ENCODE data around the gene CEPT1.
"Not testable (repeated sequence)": the region's sequence is repeated elsewhere in the genome, so short reads cannot be mapped to it uniquely, and the experiment has no call there.

Gene CEPT1

DNA sequence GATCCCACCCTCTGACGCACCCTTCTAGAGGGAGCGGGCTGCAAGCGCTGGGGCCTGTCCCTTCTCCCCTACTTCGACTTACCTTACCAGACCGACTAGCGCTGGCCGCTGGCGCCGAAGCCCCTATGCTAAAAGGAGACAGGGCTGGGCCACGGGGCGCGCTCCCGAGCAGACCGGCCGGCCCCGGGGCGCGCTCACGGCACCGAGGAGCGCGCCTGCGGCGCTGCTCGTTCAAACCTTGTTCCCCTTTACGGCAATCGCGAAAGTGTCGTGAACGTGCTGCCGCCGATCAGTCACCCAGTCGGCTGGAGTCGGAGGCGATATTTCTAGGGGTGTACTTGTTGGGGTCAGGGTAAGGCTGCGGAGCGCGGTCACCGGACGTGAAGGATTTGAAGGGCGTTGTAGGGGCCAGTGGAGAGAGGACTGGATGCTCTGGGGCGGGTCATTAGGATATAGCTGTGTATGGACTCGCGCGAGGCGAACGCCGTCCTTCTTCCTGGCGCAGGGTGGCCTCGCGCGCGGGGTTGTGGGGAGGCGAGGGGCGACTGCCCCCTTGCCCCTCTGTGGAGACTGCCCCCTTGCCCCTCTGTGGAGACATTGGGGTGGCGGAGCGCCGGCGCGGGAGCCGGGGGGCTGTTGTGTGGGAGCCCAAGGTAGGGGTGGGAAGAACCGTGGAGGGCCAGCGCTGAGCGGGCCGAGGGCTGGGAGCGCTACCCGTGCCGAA, at the start of gene CEPT1, which contains the start of gene DRAM2:
Gene CEPT1, plus strand, starts transcription at position 268 of the 724 bp plus-strand sequence. CDS start 7,492 bp downstream, outside the sequence.
Gene DRAM2, minus strand, starts transcription at position 138 of the 724 bp plus-strand sequence. CDS start 8,539 bp downstream, outside the sequence.
- DNase-seq: peak; percentile 83

DNA sequence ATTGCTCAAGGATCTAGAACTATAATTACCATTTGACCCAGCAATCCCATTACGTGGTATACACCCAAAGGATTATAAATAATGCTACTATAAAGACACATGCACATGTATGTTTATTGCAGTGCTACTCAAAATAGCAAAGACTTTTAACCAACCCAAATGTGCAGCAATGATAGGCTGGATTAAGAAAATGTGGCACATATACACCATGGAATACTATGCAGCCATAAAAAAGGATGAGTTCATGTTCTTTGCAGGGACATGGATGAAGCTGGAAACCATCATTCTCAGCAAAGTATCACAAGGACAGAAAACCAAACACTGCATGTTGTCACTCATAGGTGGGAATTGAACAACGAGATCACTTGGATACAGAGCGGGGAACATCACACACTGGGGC, 44.6 kb upstream of the CEPT1 start:
- not testable (repeated sequence) for DNase-seq

DNA sequence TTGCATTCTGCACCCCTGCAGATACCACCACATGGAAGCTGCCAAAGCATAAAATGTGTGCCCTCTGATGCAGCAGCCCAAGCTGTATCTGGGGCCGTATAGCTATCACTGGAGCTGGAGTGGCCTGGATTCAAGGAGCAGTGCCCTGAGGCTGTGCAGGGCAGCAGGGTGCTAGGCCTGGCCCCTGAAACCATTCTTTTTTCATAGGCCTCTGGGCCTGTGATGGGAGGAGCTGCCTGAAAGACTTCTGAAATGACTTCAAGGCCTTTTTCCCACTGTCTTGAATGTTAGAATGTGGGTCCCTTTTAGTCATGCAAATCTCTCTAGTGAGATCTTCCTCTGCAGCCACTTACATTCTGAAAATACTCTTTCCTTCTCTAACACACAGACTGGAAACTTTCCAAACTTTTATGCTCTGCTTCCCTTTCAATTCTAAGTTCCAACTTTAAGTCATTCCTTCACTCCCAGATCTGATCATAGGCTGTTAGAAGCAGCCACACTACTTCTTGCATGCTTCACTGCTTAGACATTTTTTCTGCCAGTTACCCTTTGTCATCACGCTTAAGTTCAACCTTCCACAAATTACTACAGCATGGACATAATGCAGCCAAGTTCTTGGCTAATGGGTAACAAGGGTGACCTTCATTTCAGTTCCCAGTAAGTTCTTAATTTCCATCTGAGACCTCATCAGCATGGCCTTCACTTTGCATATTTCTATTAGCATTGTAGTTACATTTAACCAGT, 42.5 kb upstream of the CEPT1 start:
- DNase-seq: no peak

DNA sequence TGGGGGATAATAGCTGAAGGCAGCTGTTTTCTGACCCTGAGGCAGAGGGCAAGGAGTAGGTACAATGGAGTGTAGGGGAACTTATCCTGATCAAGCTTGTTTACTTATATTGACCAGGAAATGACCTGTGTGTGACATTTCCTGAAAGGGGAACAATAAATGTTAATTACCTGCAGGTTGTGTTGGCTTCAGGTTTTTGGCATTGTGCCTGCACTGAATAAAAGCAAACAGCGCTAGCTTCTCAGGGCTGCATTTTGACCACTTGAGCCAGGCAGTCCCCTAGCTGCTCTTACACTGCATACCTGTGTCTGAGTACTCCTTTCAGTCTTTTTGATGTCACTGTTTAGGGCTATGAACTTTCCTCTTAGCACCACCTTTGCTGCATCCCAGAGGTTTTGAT, 40.7 kb upstream of the CEPT1 start:
- DNase-seq: no peak

DNA sequence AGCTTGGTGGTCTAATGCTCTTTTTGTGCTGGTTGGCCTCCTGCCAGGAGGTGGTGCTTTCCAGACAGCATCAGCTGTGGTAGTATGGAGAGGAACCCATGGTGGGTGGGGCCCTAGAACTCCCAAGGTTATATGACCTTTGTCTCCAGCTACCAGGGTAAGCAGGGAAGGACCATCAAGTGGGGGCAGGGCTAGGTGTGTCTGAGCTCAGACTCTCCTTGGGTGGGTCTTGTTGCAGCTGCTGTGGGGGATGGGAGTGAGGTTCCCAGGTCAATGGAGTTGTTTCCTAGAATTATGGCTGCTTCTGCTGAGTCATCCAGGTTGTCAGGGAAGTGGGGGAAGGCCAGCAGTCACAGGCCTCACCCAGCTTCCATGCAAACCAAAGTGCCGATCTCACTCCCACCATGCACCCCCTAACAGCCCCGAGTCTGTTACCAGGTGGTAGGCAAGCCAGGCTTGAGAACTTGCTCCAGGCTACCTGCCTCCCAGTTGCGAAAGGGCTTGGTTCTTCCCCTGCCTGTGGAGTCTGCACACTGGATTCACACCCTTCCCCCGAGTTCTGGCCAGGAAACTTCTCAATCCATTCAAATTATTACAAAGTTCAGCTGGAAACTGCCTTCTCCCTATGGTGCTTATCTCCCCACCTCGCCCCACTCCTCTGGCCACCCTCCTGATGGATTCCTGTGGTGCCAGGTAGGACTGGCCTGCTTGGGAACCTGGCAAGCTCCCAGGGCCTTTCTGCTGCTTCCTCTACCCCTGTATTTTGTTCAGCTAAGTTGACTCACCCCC, 38.0 kb upstream of the CEPT1 start:
- DNase-seq: no peak

DNA sequence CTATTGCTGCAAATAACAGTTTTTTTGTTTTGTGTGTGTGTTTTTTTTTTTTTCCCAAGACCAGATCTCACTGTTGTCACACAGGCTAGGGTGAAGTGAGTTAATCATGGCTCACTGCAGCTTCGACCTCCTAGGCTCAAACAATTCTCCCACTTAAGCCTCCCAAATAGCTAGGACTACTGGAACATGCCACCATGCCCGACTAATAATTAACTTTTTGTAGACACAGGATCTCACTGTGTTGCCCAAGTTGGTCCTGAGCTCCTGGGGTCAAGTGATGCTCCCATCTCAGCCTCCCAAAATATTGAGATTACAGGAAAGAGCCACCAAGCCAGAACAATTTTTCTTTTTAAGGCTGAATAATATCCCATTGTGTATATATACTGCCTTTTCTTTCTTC, 35.0 kb upstream of the CEPT1 start:
- DNase-seq: no peak

DNA sequence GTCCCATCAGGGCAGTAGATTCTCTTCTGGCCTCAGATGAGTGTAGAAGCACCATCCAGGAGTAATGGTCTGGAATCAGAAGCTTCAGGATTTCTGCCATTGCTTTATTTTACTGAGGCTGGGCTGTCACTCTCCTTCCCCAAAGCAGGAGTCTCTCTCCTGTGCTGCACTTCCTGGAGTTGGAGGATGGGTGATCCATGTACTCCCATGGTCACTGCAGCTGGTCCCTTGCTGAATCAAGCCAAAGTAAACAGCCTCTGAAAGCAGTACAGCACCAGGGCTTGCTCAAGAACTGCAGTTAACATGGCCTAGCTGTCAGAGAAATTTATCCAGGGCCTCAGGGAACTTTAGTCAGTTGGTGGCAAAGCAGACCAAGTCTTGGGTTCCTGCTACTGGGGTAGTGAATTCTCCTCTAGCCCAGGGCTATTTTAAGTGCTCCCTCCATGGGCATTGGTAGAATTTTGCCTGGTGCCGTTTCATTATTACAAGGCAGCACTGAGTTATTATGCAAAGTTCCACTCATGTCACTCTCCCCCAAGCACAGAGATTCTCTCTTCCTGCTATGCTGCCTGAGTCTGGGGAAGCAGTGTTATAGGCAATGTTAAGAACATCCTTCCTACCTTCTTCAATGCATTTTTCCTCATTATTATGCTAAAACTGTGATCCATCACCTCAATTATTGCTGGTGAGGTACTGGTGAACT, 29.7 kb upstream of the CEPT1 start:
- DNase-seq: no peak

DNA sequence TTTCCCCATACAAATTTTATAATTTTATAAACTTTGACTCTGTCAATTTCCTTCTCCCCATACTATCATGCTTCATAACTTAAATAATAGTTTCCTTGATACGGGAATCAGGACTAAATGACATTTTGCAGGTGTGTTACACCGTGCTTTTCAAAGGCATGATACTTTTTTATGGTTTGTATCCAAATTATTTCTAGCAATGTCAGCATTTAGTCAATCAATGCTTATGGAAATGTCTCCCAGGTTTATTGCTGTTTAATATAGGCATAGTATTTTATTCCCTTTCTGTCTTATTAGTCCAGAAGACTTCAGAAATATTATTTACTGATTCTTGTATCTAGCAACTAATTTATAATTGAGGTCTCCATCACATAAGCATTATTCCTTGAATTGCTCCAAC, 23.5 kb upstream of the CEPT1 start:
- DNase-seq: no peak

DNA sequence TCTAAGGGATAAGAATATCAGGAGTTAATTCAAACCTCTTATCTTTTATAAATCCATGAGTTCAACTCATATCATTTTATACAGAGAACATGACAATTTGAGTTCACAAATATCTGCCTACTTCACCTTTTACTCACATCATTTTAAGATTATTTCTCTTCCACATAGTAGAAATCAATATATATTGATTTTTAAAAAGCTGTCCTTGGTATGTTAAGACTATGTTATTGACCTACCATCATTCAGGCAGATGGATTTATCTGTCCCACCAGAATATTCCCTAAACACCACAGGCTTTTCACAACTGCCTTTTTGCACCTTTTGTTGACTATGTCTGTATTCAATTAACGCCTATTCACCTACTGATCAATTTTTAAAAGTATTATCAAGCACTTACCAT, 13.7 kb upstream of the CEPT1 start:
- DNase-seq: no peak

DNA sequence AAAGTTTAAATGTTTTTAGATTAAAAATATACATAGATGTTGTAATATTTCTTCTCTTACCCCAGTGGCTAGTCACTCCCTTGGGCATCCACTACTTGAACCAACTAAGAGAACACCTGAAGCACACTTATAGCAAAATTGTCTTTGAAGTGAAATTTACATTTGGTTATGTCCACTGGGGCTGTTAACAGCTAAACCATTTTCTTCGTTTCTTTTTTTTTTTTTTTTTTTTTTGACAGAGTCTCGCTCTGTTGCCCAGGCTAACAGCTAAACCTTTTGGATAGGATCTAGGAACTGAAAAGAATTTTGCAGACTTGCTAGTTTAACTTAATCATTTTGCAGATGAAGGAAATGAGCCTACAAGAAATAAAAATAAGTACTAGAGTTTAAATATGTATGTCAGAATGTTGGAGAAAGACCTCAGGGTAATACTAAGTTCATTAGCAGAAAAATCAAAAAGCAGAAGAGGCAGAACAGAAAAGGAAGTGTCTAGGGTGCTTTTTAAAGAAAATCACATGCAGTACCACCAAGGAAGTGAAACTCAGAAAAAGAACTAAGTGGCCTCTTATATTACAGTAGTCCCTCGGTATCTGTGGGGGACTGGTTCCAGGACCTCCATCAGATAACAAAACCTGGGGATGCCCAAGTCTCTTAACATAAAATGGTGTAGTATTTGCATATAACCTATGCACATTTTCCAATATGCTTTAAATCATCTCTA, 11.9 kb upstream of the CEPT1 start:
- DNase-seq: no peak

DNA sequence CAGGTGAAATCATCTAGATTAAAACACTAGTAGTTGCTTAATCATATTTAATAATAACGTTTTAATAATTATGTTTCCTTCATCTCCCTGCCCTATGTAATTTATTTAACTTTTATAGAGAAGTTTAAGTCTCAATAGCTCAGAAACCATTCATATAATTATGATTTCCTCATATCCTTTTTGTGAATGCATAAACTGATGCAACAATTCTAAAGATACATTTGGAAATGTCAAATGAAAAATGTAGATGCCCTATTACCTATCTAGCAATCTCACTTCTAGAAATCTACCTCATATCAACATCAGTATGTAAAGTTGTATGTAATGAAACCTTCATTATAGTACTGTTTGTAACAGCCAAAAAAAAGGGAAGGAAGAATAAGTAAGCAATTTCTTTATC, 10.6 kb upstream of the CEPT1 start:
- no peak for DNase-seq

DNA sequence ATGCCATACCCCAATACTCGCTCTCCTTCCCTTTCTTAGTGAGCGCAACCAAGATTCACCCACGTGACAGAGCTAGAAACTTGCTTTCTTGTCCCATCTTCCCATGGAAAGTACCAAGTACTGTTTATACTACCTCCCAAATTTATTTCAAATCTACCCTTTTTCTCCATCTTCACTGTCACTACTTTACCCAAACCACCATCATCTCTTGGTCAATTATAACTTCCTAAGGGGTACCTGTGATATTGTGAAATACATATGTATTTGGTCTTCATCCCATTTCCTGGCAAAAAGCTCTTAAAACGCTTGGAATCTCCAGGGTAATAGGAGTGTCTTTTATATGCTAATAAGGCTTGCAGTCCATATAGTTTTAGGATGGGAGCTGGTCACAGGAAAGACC, 8.3 kb upstream of the CEPT1 start:
- DNase-seq: no peak

DNA sequence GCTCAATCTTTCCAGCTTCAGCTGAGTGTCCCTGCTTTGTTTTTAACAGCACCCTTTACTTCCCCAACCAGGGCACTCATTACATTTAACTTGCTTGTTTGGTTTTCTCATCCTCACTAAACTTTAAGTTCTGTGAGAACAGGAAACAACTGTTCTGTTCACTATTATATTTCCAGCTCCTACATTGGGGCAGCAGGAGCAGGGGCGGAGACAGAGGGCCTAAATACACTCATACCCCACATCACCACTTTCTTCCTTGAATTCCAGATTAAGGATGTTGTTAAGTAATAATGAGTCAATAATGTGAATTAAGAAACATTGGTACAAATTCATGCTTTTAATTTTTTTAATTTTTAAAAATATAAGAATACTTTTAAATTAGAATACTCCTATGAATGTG, 6.2 kb upstream of the CEPT1 start:
- no peak for DNase-seq

DNA sequence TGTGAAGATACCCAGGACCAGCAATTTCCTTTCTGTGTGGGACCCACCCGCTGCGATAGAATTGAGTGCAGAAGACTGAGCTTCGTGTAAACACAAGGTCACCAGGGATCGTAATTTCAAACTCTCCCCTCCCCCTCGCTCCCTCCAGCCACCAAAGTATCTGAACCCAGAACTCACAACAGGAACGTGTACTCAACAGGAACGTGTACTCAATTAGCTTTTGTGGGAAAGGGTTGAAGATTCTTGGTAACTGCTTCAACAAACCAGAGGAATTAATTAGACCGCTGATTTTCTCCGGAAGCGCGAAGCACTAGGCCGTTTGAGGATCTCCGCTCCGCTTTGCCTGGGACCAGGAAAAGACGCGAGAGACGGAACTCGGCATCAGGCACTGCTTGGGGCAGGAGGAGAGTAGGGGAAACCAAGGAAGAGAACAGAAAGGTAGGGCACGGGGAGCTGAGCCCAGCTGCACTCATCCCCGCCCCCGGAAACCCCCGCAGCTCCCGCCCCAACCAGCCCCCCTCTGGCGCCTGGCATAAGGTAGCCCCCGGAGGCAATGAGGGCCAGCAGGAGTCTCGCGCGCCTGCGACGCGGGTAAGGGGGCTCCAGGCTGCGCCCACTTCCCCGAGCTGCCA, 583 bp upstream of the CEPT1 start:
- no peak for DNase-seq

DNA sequence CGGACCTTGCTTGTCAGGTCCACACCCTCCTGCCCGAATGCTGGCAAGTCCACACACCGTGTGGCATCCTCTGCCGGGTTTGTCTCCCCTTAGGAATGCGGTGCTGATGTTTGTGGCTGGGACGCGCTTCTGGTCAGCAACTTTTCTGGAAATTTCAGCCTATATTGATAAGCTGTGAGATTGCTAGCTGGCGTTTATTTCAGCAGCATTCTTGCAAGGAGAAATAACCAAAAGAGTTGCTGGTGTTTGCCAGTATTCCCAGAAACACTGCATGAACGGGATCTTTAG, 601 bp downstream of the CEPT1 start:
- DNase-seq: no peak

DNA sequence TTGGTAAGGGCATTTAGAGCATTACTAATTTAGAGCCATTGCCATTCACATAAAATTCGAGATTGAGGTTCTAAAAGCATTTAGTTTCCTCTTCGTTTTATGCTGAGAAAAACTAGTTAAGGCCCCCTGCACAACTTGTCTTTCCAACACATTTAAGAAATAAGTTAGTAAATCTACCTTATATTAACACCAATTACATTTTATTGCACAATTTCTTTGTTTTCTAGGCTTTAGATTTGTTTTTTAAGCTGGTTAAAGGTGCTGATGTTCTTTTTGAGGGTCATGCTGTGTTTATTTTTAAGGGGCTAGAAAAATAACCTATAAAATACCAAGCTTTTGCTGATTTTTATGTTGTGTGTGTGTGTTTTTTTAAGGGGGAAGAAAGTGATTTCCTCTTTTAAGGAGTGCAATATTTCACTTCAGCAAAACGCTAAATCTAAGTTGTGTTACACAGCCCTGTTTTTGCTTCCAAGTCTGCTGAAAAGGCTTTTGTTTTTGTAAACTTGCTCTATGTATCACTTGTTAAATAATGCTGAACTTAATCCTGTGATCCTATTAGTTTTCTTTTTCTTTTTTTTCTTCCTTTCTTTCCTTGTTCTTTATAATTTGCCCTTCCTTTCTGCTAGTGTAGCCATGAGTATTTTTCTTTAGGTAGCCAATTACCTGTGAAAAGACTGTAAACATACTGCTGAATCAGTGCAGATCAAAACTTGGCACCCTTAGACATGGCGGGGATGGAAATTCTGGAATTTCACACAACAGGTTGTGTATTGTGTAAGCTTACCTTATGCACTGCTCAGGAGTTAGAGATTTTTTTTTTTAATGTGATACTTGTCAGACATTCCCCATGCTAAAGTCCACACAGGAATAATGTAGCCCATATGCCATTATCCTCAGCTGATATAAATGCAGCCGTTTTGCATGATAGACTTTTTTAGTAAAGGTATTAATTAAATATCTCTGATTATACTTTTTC, 1.5 kb downstream of the CEPT1 start:
- no peak for DNase-seq

DNA sequence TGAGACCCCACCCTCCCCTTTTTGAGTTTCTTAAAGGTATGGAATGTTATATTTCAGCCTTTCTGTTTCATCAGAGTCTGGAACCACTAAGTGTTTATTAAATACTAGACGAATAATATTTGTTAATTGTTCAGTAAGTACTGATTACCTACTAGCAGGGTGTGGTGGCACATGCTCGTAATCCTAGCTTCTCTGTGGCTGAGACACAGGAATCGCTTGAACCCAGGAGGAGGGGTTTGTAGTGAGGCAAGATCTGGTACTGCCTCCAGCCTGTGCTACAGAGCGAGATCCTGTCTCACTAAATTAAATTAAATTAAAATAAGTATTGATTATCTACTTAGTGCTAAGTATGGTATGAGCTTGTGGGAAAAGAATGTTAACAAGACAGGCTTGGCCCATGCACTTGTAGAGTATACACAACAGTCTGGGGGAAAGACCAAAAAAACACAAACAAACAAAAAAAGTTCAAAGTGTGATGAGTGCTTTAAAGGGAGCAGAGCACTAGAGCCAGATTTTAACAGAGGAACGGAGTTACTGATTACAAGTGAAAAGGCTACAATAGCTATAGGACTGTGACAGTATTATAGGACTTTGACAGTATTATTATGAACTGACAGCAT, 2.4 kb downstream of the CEPT1 start:
- DNase-seq: no peak

DNA sequence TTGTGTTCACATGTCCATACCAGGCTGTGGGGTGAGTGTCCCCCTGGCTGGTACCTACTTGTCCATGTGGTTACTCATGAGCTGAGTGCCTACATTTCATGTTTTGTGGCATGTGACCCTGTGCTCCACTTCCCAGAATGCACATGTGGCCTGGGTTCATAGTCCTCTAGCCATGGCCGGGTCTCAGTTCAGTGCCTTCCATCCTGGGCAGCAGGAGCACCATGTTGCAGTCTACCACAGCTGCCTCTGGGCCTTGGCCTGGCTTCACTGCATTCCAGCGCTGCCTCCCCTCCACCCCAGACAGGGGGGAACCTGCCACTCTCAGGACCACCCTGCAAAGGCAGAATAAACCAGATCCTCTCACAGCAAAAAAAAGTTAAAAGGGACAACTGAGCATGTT, 5.5 kb downstream of the CEPT1 start:
- no peak for DNase-seq

DNA sequence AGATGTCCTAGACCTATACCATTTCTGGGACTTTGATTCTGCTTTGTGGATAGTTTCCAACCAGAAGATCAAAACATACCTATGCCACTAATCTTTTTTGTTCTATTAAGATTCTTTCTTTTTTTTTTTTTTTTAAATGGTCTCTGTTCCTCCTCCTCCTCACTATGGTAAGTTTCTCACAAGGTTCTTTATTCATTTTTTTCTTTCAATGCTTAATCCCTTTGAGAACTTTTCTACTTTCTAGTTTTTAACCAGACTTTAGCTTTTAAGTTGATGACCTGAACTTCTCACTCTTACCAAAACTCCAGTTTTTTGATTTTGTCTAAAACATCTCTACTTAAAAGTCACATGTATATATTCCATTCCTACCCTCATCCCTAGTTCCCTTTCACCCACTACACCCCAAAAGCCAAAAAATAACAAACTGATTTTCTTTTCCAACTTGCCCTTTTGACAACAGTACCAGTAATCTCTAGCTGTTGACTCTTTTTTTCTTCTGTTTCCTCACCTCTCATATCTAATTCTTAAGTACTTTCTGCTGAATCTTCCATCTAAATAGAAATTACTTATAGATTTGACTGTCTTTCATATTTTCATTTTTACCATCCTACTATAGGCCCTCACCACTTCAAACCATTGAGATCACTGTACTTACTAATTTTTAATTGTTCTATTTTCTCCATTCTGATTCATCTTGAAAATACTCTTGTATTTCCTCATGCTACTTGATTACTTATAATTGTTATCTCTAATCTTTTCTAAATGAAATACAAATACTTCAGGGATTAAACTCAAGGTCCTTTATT, 6.1 kb downstream of the CEPT1 start:
- DNase-seq: no peak

All from activated CD4-positive, alpha-beta T cell treated with anti-CD3 and anti-CD28 coated beads for 1 hour (primary cell).